ENCODE results near the gene VCAN.

The VCAN gene

DNA sequence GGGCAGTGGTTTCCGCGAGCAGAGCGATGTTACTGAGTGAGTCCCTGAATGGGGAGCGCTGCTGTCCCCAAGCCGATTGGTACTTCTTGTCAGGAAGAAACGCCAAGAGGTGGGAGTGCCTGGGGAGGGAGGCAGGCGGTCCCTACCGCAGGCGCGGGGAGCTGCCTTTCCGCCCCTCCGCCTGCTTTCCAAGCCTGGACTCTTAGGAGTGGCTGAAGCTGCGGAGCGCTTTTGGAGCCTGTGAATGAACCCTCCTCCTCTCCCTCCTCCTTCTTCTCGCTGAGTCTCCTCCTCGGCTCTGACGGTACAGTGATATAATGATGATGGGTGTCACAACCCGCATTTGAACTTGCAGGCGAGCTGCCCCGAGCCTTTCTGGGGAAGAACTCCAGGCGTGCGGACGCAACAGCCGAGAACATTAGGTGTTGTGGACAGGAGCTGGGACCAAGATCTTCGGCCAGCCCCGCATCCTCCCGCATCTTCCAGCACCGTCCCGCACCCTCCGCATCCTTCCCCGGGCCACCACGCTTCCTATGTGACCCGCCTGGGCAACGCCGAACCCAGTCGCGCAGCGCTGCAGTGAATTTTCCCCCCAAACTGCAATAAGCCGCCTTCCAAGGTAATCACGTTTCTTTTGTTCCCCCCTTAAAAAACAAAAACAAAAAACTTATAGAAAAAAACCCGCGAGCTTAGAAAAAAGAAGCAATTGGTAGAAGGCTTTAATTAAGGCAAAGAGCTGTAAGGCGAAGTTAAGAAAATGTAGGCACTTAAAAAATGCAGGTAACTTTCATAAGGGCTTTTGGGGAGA, at the start of gene VCAN:
TSS of gene VCAN (plus strand) at position 340 of the 808 bp plus-strand sequence. CDS start 11,775 bp downstream, outside the sequence.
- TF ChIP-seq GATA2 (IDR thresholded peaks at IDR 0.05; ENCODE audit: low read depth, low read length): no peak
- TF ChIP-seq GATA3 (IDR thresholded peaks at IDR 0.05; ENCODE audit: low read depth, low read length): no peak

DNA sequence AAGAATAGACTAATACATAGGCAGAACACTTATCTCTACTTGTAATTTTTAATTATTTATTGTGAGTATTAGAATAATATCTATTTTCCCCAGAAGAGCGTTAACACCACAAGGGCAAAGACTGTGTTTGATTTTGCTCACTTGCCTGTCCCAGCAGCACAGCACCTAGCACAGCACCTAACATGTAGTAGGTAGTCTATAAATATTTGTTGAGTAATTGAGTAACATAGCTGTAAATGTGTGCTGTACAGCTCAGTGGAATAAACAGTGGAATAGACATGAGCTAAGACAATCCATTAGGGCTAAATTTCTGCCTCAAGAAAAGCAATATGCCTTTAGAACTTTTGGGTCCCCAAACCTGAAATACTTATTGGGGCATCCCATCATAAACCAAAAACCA, 49.3 kb upstream of the VCAN start:
- TF ChIP-seq GATA3 (IDR thresholded peaks at IDR 0.05; ENCODE audit: low read depth, low read length): no peak
- no peak for TF ChIP-seq GATA2 (IDR thresholded peaks at IDR 0.05; ENCODE audit: low read depth, low read length)

DNA sequence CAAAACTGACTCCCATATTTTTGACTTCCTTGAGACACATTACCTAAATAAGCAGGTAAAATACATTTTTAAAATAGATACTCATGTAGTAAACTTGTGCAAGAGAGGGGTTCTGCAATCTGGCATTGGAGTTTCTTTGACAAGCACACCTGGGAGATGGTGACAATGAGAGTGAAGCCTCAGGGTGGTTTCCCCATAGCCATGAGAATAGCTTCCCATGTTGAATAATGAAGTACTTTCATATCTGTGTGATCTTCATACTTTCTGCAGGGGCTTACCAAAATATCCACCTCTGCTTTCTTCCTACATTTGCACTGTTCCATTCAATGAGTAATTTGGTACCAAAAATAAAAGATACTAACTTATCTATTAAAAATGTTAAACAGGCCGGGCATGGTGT, 44.7 kb upstream of the VCAN start:
- no peak for TF ChIP-seq GATA2 (IDR thresholded peaks at IDR 0.05; ENCODE audit: low read depth, low read length)
- no peak for TF ChIP-seq GATA3 (IDR thresholded peaks at IDR 0.05; ENCODE audit: low read depth, low read length)

- TF ChIP-seq GATA2 (IDR thresholded peaks at IDR 0.05; ENCODE audit: low read depth, low read length) (no peak), GATA3 (IDR thresholded peaks at IDR 0.05; ENCODE audit: low read depth, low read length) (no peak)
Observed at GRCh38 chr5:83428126-83428525, 43.4 kb upstream of the VCAN start.

DNA sequence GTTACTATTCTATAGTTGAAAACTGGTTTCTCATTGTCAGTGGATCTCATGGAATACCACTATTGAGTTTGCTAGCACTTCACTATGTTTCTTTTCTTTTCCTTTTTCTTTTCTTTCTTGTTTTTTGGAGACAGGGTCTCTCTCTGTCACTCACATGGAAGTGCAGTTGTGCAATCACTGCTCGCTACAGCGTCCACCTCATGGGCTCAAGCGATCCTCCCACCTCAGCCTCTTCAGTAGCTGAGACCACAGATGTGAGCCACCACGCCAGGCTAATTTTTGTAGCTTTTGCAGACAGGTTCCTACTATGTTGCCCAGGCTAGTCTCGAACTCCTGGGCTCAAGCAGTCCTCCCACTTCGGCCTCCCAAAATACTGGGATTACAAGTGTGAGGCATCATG, 42.7 kb upstream of the VCAN start:
- TF ChIP-seq GATA2 (IDR thresholded peaks at IDR 0.05; ENCODE audit: low read depth, low read length) (no peak), GATA3 (IDR thresholded peaks at IDR 0.05; ENCODE audit: low read depth, low read length) (no peak)

DNA sequence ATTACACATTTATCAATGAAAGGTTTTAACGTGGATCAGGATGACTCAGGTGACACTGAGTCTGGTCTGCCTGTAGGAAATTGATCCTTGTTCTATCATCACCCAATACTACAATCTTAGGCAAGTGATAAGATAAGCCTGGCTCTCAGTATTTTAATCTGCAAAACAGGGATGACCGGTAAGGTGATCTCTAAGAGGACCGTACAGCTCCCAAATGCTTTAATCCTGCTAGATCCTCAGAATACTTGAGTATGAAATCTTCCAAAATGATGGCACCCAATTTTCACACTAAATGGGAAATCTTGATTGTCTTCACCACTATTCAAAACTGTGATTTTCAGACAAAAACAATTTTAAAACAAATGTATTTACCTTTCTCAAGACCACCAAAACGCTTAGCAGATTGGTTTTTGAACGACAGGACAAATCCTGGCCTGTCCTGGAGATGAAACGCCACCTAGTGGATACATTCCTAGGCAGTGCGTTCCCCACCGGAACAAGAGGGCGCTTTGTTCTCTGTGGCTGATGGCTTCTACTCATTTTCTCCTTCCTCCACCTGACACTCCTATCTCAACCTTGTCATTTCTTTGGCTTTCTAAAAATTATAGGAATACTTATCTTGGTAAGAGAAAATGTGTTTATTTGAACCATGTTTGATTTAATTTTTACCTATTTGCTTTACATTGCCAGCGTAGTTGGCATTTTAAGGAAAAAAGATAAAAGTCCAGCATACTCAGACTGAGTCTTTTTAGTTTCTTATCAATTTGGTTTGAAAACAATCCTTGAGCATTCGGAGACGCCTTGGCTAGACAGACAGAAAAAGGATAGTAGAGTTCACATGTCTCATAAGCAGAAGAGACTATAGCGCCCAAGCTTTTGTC, 41.2 kb upstream of the VCAN start:
- TF ChIP-seq GATA3 (IDR thresholded peaks at IDR 0.05; ENCODE audit: low read depth, low read length) (no peak), GATA2 (IDR thresholded peaks at IDR 0.05; ENCODE audit: low read depth, low read length) (no peak)

DNA sequence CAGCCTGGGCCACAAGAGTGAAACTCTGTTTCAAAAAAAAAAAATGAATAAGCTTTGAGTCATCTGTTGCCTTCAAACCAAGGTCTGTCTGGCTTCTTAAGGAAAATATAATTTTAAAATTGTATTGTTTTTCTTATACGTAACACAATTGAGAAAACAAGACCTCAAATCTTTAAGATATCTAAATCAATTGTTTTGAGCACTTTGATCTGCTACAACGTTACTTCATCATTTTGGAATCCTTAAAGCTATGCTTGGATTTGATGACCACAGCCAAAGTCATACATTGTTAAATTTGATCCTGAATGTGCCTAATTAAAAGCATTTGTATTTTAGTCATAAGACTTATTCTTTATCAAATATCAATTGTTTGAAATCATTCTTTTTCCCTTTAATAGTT, 37.7 kb upstream of the VCAN start:
- no peak for TF ChIP-seq GATA3 (IDR thresholded peaks at IDR 0.05; ENCODE audit: low read depth, low read length)
- no peak for TF ChIP-seq GATA2 (IDR thresholded peaks at IDR 0.05; ENCODE audit: low read depth, low read length)

DNA sequence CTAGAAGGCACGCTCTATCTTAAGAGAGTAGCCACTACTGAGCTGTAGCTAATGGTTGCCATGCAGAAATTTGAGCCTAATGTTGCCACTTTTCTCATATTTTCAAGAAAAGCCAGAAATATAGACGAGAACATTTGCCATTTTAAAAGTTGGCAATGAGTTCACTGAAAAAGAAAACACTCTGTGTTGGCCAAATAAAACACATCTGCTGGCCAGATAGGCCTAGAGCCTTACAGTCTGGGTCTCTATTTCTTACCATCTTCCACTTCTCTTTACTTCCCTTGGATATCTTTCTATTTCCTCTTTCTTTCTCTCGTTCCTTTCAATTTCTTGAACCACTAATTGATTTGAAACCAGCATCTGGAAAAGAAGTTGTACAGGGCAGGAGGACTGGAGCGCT, 36.6 kb upstream of the VCAN start:
- TF ChIP-seq GATA3 (IDR thresholded peaks at IDR 0.05; ENCODE audit: low read depth, low read length) (no peak), GATA2 (IDR thresholded peaks at IDR 0.05; ENCODE audit: low read depth, low read length) (no peak)

GRCh38 chr5:83436276-83436675, 35.3 kb upstream of the VCAN start:
- TF ChIP-seq GATA2 (IDR thresholded peaks at IDR 0.05; ENCODE audit: low read depth, low read length): no peak
- TF ChIP-seq GATA3 (IDR thresholded peaks at IDR 0.05; ENCODE audit: low read depth, low read length): no peak

GRCh38 chr5:83440826-83441225, 30.7 kb upstream of the VCAN start:
- no peak for TF ChIP-seq GATA2 (IDR thresholded peaks at IDR 0.05; ENCODE audit: low read depth, low read length)
- TF ChIP-seq GATA3 (IDR thresholded peaks at IDR 0.05; ENCODE audit: low read depth, low read length): no peak

- TF ChIP-seq GATA3 (IDR thresholded peaks at IDR 0.05; ENCODE audit: low read depth, low read length) (no peak), GATA2 (IDR thresholded peaks at IDR 0.05; ENCODE audit: low read depth, low read length) (no peak)
Observed at GRCh38 chr5:83441747-83442146, 29.8 kb upstream of the VCAN start.

- TF ChIP-seq GATA3 (IDR thresholded peaks at IDR 0.05; ENCODE audit: low read depth, low read length) (no peak), GATA2 (IDR thresholded peaks at IDR 0.05; ENCODE audit: low read depth, low read length) (no peak)
Observed at GRCh38 chr5:83443534-83443933, 28.0 kb upstream of the VCAN start.

- TF ChIP-seq GATA2 (IDR thresholded peaks at IDR 0.05; ENCODE audit: low read depth, low read length): no peak
- no peak for TF ChIP-seq GATA3 (IDR thresholded peaks at IDR 0.05; ENCODE audit: low read depth, low read length)
Observed at GRCh38 chr5:83444445-83444844, 27.1 kb upstream of the VCAN start.

DNA sequence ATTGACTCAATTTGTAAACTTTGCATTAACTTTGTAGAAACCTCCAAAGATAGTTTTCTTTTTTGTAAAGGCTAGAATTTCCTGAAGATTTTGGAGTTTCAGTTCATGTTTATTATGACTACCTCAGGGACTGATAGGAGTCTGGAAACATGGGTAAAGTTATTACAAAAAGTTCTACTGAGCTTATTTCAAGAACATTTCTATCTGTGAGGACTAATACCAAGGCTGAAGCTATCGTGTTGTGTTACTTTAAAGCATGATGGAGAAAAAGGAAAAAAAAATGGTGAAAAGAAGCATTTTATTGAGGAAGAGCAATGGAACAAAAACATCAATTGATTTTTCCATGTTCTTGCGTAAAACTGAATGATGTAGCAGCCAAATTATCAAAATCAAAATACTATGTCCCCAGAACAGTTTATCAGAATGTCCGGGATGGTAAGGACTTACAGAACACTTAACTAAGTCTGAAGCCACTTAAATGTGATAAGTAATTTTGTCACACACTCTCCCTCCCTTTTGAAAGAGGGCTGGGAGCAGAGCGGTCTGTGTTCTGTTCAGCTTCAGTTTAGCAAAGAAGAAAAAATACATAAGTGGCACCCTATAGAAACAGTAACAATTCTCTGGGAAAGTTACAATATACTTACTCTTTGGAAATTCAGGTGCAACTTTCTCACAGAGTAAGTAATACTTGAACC, 25.1 kb upstream of the VCAN start:
- TF ChIP-seq GATA2 (IDR thresholded peaks at IDR 0.05; ENCODE audit: low read depth, low read length): no peak
- no peak for TF ChIP-seq GATA3 (IDR thresholded peaks at IDR 0.05; ENCODE audit: low read depth, low read length)
